Fibroblast of the aortic adventitia (primary cell): ENCODE results near the gene RIBC2. TPM values are rescaled to one million over a fixed set of nuclear protein-coding genes. Genes with fewer than 3 reads are reported as not detected.
"Not testable (repeated sequence)": the region's sequence is repeated elsewhere in the genome, so short reads cannot be mapped to it uniquely, and the experiment has no call there.

Source experiments
- DNase-seq: peaks from one replicate; pipeline ENCODE4 v3.0.0-alpha.2; 2010; ENCODE audit warnings: low read depth
- H3K4me3 ChIP-seq: 2 replicates; pipeline ENCODE4 v1.5.1; 2011; ENCODE audit warnings: low read depth, mild to moderate bottlenecking, control low read depth, low read length, moderate library complexity
- CTCF ChIP-seq: IDR thresholded peaks from 2 replicates; pipeline ENCODE4 v1.5.1; 2011; ENCODE audit warnings: mild to moderate bottlenecking, low read length, control low read depth, inconsistent platforms; ENCODE audit not compliant: insufficient read depth
- total RNA-seq: library from RNA; depleted of rRNA; stranded (reverse); fragments of >200 nt; gene quantifications from 2 replicates; pipeline ENCODE4 v1.2.3, GENCODE V29; 2012; ENCODE audit warnings: low replicate concordance

The RIBC2 gene
- total RNA-seq, 1 donor = 5.7 TPM

GRCh38 chr22:45448431-45448830, 34.9 kb downstream of the RIBC2 start:
- peak; percentile 95 for DNase-seq
- H3K4me3 ChIP-seq = no peak overlapping the region
- TF ChIP-seq CTCF = no peak

GRCh38 chr22:45449442-45449841, 35.9 kb downstream of the RIBC2 start:
- H3K4me3 ChIP-seq, DNase-seq: not testable (repeated sequence)

GRCh38 chr22:45450101-45450785, 36.8 kb downstream of the RIBC2 start:
- no peak overlapping the region for H3K4me3 ChIP-seq
- DNase-seq = no peak
- no peak for TF ChIP-seq CTCF

- no peak overlapping the region for H3K4me3 ChIP-seq
- DNase-seq = peak; percentile 99
- TF ChIP-seq CTCF = peak; percentile 10
These were observed 37.6 kb downstream of the RIBC2 start for GRCh38 chr22:45450921-45451651.

GRCh38 chr22:45451972-45452371, 38.5 kb downstream of the RIBC2 start:
- no peak for TF ChIP-seq CTCF
- no peak for DNase-seq

GRCh38 chr22:45452565-45453379, 39.3 kb downstream of the RIBC2 start:
- peak; percentile 56 for DNase-seq
- H3K4me3 ChIP-seq = no peak overlapping the region
- no peak for TF ChIP-seq CTCF

More at GRCh38 chr22:45451972-45452371, 38.5 kb downstream of the RIBC2 start:
- H3K4me3 ChIP-seq = no peak overlapping the region

- no peak for DNase-seq
- H3K4me3 ChIP-seq = no peak overlapping the region
- no peak for TF ChIP-seq CTCF
These were observed 40.3 kb downstream of the RIBC2 start for GRCh38 chr22:45453764-45454163.
